ENCODE data around the gene SLC29A1.

- TF ChIP-seq CTCF (IDR thresholded peaks at IDR 0.05) (no peak), POLR2A (IDR thresholded peaks at IDR 0.05) (no peak)
These were observed 20.9 kb upstream of the SLC29A1 start for GRCh38 chr6:44202332-44202971.
